A549 (cell line): ENCODE data around the gene CRISPLD2. TPM values are rescaled to one million over a fixed set of nuclear protein-coding genes. Genes with fewer than 3 reads are reported as not detected.
"Not testable (repeated sequence)": the region's sequence is repeated elsewhere in the genome, so short reads cannot be mapped to it uniquely, and the experiment has no call there.

ENCODE experiments used
- ATAC-seq, 2 experiments: fragments of 200-7000 bp in 1 of 2; fragments of >200 bp in 1 of 2; cut with Nextera tagmentation in 1 of 2; cut with Tn5 transposase in 1 of 2; 3 replicates each; pipeline versions ENCODE4 v1.8.0 to v1.9.1; 2018 to 2020; ENCODE audit warnings: mild to moderate bottlenecking in 1 of 2, moderate library complexity in 1 of 2
- CTCF ChIA-PET: fragments of 300-600 bp; sonication (Branson Sonifier 250); formaldehyde crosslinking; extraction: SDS; loops from one replicate; lab custom pipeline; 2021; ENCODE audit warnings: antibody characterized with exemption, inconsistent platforms; lab: Yijun Ruan, JAX
- POLR2A ChIA-PET: fragments of 350-600 bp; formaldehyde crosslinking; extraction: SDS; loops from one replicate; lab custom pipeline; 2021; ENCODE audit warnings: antibody characterized with exemption, inconsistent platforms; lab: Yijun Ruan, JAX
- DNase-seq, 2 experiments: peaks; one replicate each; pipeline versions ENCODE4 v3.0.0 to v3.0.0-alpha.2; 2011 to 2016; ENCODE audit warnings: low read depth in 1 of 2, low spot score in 1 of 2
- FAIRE-seq: peaks from 2 replicates; lab custom pipeline; 2011; peaks lifted over from hg19 to GRCh38; lab: Jason Lieb, UNC
- H3K27ac ChIP-seq, 2 experiments: fragments of >200 bp; sonication (Bioruptor Twin); formaldehyde crosslinking; 3 replicates each; pipeline ENCODE4 v1.5.1; 2016 to 2017
- H3K4me1 ChIP-seq: fragments of >200 bp; sonication (Bioruptor Twin); formaldehyde crosslinking; 3 replicates; pipeline ENCODE4 v1.6.1; 2016
- H3K4me2 ChIP-seq: fragments of >200 bp; sonication (Bioruptor Twin); formaldehyde crosslinking; 3 replicates; pipeline ENCODE4 v1.6.1; 2016
- H3K4me3 ChIP-seq: fragments of >200 bp; sonication (Bioruptor Twin); formaldehyde crosslinking; 3 replicates; pipeline ENCODE4 v1.5.1; 2016
- H3K9me3 ChIP-seq: fragments of >200 bp; sonication (Bioruptor Twin); formaldehyde crosslinking; 3 replicates; pipeline ENCODE4 v1.6.1; 2016
- CBX8 ChIP-seq: fragments of 200-600 bp; sonication (generic); IDR thresholded peaks from 2 replicates; pipeline ENCODE4 v1.6.1; 2016
- CEBPB ChIP-seq, 2 experiments: fragments of >200 bp in 1 of 2; sonication (Bioruptor Twin) in 1 of 2; formaldehyde crosslinking in 1 of 2; IDR thresholded peaks; 2 replicates each; pipeline ENCODE4 v1.6.1; 2012 to 2016
- EHF ChIP-seq: fragments of 250-450 bp; sonication (Bioruptor Pico); IDR thresholded peaks from 2 replicates; pipeline ENCODE4 v1.5.0; 2020; ENCODE audit warnings: mild to moderate bottlenecking
- FOSB ChIP-seq: fragments of 250-450 bp; sonication (Bioruptor Pico); IDR thresholded peaks from 2 replicates; pipeline ENCODE4 v1.5.0; 2020; ENCODE audit warnings: mild to moderate bottlenecking, moderate library complexity
- HDAC2 ChIP-seq: fragments of 200-600 bp; sonication (generic); IDR thresholded peaks from 2 replicates; pipeline ENCODE4 v1.6.1; 2016
- HEYL ChIP-seq: fragments of 250-450 bp; sonication (Bioruptor Pico); IDR thresholded peaks from 2 replicates; pipeline ENCODE4 v1.8.0; 2021; ENCODE audit warnings: mild to moderate bottlenecking, moderate library complexity
- HOXA7 ChIP-seq: fragments of 250-450 bp; sonication (Bioruptor Pico); IDR thresholded peaks from 2 replicates; pipeline ENCODE4 v1.5.0; 2020; ENCODE audit warnings: mild to moderate bottlenecking, moderate library complexity
- MAFK ChIP-seq: fragments of 450-650 bp; IDR thresholded peaks from 2 replicates; pipeline ENCODE4 v1.6.1; 2014; ENCODE audit not compliant: partially characterized antibody
- PHF8 ChIP-seq: fragments of 200-600 bp; sonication (generic); IDR thresholded peaks from 2 replicates; pipeline ENCODE4 v1.6.1; 2016; ENCODE audit warnings: low read depth, mild to moderate bottlenecking, antibody characterized with exemption, moderate library complexity, borderline replicate concordance
- POLR2AphosphoS2 ChIP-seq: conservative IDR thresholded peaks from 2 replicates; pipeline ENCODE4 v1.6.1; 2012; ENCODE audit warnings: low read length, improper control_type of control experiment, inconsistent platforms
- RARB ChIP-seq: fragments of 250-450 bp; sonication (Bioruptor Pico); IDR thresholded peaks from 2 replicates; pipeline ENCODE4 v1.8.0; 2021; ENCODE audit warnings: mild to moderate bottlenecking, moderate library complexity
- RFX5 ChIP-seq: fragments of 450-650 bp; IDR thresholded peaks from 2 replicates; pipeline ENCODE4 v1.7.1; 2014; ENCODE audit warnings: antibody characterized with exemption, mild to moderate bottlenecking, moderate library complexity
- SMC3 ChIP-seq: fragments of >200 bp; sonication (Bioruptor Twin); formaldehyde crosslinking; IDR thresholded peaks from 3 replicates; pipeline ENCODE4 v1.6.1; 2018; ENCODE audit warnings: inconsistent platforms
- SREBF2 ChIP-seq: fragments of 450-650 bp; IDR thresholded peaks from 2 replicates; pipeline ENCODE4 v1.6.1; 2014; ENCODE audit warnings: mild to moderate bottlenecking, moderate library complexity
- USF2 ChIP-seq: fragments of 450-650 bp; IDR thresholded peaks from 2 replicates; pipeline ENCODE4 v1.6.1; 2014; ENCODE audit warnings: antibody characterized with exemption
- ZFP36 ChIP-seq: fragments of 450-650 bp; IDR thresholded peaks from 2 replicates; pipeline ENCODE4 v1.6.1; 2014; ENCODE audit warnings: borderline replicate concordance; ENCODE audit not compliant: partially characterized antibody
- ZSCAN20 ChIP-seq: fragments of 250-450 bp; sonication (Bioruptor Pico); IDR thresholded peaks from 2 replicates; pipeline ENCODE4 v1.8.0; 2022; ENCODE audit warnings: mild to moderate bottlenecking, moderate library complexity
- WGBS: methylation state at CpG from one replicate; pipeline ENCODE4 v1.1.6; 2017; ENCODE audit errors: missing lambda C conversion rate; 5-methylcytosine and 5-hydroxymethylcytosine counted together
- polyA plus RNA-seq, 4 experiments: library from polyadenylated mRNA; depleted of rRNA in 3 of 4; stranded (reverse); fragments of >200 nt; fragmentation: RNase III in 1 of 4; extraction: RNeasy Plus Mini Kit Qiagen cat#74134 plus additional on column Dnase treatment in 1 of 4; gene quantifications; 2 replicates in 3 of 4; 3 replicates in 1 of 4; pipeline ENCODE4 v1.2.3, GENCODE V29; 2011 to 2017
- TF ChIP-seq, protein P1 (sequence below): fragments of >200 bp; sonication (Bioruptor Twin); formaldehyde crosslinking; IDR thresholded peaks from 3 replicates; pipeline ENCODE4 v1.5.1; 2016
- TF ChIP-seq, protein P2 (sequence below): fragments of >200 bp; sonication (Bioruptor Twin); formaldehyde crosslinking; IDR thresholded peaks from 3 replicates; pipeline ENCODE4 v1.6.1; 2016
- TF ChIP-seq, protein P3 (sequence below): fragments of 200-600 bp; sonication (generic); IDR thresholded peaks from 2 replicates; pipeline ENCODE4 v1.6.1; 2016; ENCODE audit warnings: antibody characterized with exemption, mild to moderate bottlenecking, moderate library complexity

The CRISPLD2 gene
- polyA plus RNA-seq, 2 of the 4 experiments (the other 2 are of a cell fraction), result 0.85 to 1.6 TPM

DNA sequence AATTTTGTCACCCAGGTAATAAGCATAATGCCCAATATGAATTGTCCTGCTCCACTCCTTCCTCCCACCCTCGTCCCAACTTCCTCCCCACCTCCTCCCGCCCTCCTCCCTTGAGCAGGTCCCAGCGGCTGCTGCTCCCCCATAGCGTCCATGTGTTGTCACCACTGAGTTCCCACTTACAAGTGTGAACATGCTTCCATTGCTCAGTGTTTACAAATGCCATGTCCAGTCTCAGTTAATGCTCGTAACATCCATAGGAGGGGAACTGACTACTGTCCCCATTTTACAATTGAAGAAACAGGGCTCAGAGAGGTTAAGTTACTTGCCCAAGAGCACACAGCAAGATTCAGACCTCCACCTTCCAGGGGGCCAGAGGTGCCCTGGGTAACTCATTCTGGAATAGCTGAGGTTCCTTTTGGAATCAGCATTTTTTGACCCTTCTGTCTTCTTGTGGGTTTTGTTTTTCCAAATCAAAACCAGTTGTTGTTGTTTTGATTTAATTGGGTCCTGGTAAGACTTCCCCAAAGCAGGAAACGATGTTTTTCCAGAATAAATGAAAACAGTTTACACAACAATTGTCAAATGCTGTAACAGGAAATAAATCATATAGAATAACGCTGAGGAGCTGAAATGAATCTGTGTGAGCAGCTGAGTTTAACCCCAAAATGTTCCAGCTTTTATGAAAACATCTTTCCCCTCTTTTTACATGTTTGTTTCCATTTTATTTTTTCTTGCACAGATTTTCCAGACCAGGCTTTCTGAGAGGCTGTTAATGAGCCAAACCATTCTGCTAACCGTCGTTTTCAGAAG lies 117.6 kb downstream of the CRISPLD2 start:
- Histone ChIP-seq H3K9me3 (no peaks in the 10 kb centered on the region), H3K4me2 (no peak overlapping the region), H3K4me1 (no peaks in the 10 kb centered on the region)
- CTCF ChIA-PET, result interaction anchor here (0.9 to 4.8 kb wide), 4 partner anchors 12 to 61 kb away, joined by 4 to 42 read pairs (median 14); no protein-coding TSS in a partner anchor
- TF ChIP-seq HOXA7 (no peak), ZFP36 (peak; percentile 35)
- TF ChIP-seq, all 56 proteins: peak for 1
- Histone ChIP-seq H3K4me3 (no peak overlapping the region), H3K27ac (no peak overlapping the region)
- no peak for ATAC-seq
- DNase-seq, result no peak
- FAIRE-seq, result no peak
- WGBS, result 61% methylated on average over 9 of the region's 9 CpGs
- POLR2A ChIA-PET, result interaction anchor here (0.6 kb wide), 1 partner anchor 180 kb away, joined by 4 read pairs; no protein-coding TSS in a partner anchor

- H3K4me2 ChIP-seq, H3K4me1 ChIP-seq, H3K27ac ChIP-seq, H3K9me3 ChIP-seq, H3K4me3 ChIP-seq, POLR2A ChIA-PET, ATAC-seq, DNase-seq, FAIRE-seq: not testable (repeated sequence)
- CTCF ChIA-PET, result interaction anchor here (0.7 to 4.8 kb wide), 4 partner anchors 13 to 152 kb away, joined by 3 to 42 read pairs (median 14); no protein-coding TSS in a partner anchor
- WGBS, result 65% methylated on average over 6 of the region's 6 CpGs
Measured at GRCh38 chr16:84938616-84939015, 118.8 kb downstream of the CRISPLD2 start.

GRCh38 chr16:84940670-84941551 lies 121.1 kb downstream of the CRISPLD2 start:
- Histone ChIP-seq H3K9me3 (no peaks in the 10 kb centered on the region), H3K4me2 (no peak overlapping the region), H3K4me1 (no peaks in the 10 kb centered on the region), H3K27ac (no peak overlapping the region), H3K4me3 (no peak overlapping the region)
- FAIRE-seq, result no peak
- ATAC-seq, result peak in 1 of 2 experiments; percentile 15; a peak in 2 of 6 replicates
- CTCF ChIA-PET, result interaction anchor here (1.1 to 4.8 kb wide), 4 partner anchors 8 to 186 kb away, joined by 3 to 42 read pairs (median 3); no protein-coding TSS in a partner anchor
- no peak for TF ChIP-seq RFX5
- no peak for TF ChIP-seq HDAC2
- TF ChIP-seq EHF (CRISPR knock-in tag), result no peak
- no peak for TF ChIP-seq RARB (CRISPR knock-in tag)
- no peak for TF ChIP-seq POLR2AphosphoS2
- no peak for TF ChIP-seq SMC3
- no peak for TF ChIP-seq CBX8
- TF ChIP-seq HEYL (CRISPR knock-in tag), result no peak
- TF ChIP-seq, protein P1, sequence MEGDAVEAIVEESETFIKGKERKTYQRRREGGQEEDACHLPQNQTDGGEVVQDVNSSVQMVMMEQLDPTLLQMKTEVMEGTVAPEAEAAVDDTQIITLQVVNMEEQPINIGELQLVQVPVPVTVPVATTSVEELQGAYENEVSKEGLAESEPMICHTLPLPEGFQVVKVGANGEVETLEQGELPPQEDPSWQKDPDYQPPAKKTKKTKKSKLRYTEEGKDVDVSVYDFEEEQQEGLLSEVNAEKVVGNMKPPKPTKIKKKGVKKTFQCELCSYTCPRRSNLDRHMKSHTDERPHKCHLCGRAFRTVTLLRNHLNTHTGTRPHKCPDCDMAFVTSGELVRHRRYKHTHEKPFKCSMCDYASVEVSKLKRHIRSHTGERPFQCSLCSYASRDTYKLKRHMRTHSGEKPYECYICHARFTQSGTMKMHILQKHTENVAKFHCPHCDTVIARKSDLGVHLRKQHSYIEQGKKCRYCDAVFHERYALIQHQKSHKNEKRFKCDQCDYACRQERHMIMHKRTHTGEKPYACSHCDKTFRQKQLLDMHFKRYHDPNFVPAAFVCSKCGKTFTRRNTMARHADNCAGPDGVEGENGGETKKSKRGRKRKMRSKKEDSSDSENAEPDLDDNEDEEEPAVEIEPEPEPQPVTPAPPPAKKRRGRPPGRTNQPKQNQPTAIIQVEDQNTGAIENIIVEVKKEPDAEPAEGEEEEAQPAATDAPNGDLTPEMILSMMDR, result no peak
- TF ChIP-seq, protein P2, sequence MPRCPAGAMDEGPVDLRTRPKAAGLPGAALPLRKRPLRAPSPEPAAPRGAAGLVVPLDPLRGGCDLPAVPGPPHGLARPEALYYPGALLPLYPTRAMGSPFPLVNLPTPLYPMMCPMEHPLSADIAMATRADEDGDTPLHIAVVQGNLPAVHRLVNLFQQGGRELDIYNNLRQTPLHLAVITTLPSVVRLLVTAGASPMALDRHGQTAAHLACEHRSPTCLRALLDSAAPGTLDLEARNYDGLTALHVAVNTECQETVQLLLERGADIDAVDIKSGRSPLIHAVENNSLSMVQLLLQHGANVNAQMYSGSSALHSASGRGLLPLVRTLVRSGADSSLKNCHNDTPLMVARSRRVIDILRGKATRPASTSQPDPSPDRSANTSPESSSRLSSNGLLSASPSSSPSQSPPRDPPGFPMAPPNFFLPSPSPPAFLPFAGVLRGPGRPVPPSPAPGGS, result no peak
- no peak for TF ChIP-seq CEBPB (IDR thresholded peaks at IDR 0.05)
- no peak for TF ChIP-seq ZSCAN20 (CRISPR knock-in tag)
- TF ChIP-seq SREBF2, result no peak
- TF ChIP-seq, protein P3, sequence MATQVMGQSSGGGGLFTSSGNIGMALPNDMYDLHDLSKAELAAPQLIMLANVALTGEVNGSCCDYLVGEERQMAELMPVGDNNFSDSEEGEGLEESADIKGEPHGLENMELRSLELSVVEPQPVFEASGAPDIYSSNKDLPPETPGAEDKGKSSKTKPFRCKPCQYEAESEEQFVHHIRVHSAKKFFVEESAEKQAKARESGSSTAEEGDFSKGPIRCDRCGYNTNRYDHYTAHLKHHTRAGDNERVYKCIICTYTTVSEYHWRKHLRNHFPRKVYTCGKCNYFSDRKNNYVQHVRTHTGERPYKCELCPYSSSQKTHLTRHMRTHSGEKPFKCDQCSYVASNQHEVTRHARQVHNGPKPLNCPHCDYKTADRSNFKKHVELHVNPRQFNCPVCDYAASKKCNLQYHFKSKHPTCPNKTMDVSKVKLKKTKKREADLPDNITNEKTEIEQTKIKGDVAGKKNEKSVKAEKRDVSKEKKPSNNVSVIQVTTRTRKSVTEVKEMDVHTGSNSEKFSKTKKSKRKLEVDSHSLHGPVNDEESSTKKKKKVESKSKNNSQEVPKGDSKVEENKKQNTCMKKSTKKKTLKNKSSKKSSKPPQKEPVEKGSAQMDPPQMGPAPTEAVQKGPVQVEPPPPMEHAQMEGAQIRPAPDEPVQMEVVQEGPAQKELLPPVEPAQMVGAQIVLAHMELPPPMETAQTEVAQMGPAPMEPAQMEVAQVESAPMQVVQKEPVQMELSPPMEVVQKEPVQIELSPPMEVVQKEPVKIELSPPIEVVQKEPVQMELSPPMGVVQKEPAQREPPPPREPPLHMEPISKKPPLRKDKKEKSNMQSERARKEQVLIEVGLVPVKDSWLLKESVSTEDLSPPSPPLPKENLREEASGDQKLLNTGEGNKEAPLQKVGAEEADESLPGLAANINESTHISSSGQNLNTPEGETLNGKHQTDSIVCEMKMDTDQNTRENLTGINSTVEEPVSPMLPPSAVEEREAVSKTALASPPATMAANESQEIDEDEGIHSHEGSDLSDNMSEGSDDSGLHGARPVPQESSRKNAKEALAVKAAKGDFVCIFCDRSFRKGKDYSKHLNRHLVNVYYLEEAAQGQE, result no peak
- no peak for TF ChIP-seq PHF8
- TF ChIP-seq FOSB (CRISPR knock-in tag), result no peak
- no peak for TF ChIP-seq MAFK
- no peak for TF ChIP-seq USF2
- TF ChIP-seq, all 56 proteins: peak for 0
- POLR2A ChIA-PET, result no interaction called here
- 85% methylated on average over 37 of the region's 41 CpGs for WGBS
- no peak for DNase-seq
